ENCODE measurements around the gene TFDP2.

DNA sequence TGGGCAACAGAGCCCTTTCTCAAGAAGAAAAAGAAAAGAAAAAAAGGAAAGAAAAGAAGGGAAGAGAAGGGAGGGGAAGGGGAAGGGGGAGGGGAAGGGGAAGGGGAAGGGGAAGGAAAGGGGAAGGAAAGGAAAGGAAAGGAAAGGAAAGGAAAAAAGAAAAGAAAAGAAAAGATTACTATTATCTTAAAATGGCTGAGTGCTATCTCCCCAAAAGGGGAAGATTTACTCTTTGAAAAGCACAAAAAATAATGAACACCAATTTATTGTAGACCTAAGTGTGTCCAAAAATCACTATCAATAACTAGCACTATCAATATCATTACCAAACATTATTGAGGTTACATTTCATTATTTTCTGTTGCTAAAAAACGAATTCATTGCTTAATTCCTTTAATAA is 183.9 kb downstream of the TFDP2 start:
- TF ChIP-seq, protein P1, sequence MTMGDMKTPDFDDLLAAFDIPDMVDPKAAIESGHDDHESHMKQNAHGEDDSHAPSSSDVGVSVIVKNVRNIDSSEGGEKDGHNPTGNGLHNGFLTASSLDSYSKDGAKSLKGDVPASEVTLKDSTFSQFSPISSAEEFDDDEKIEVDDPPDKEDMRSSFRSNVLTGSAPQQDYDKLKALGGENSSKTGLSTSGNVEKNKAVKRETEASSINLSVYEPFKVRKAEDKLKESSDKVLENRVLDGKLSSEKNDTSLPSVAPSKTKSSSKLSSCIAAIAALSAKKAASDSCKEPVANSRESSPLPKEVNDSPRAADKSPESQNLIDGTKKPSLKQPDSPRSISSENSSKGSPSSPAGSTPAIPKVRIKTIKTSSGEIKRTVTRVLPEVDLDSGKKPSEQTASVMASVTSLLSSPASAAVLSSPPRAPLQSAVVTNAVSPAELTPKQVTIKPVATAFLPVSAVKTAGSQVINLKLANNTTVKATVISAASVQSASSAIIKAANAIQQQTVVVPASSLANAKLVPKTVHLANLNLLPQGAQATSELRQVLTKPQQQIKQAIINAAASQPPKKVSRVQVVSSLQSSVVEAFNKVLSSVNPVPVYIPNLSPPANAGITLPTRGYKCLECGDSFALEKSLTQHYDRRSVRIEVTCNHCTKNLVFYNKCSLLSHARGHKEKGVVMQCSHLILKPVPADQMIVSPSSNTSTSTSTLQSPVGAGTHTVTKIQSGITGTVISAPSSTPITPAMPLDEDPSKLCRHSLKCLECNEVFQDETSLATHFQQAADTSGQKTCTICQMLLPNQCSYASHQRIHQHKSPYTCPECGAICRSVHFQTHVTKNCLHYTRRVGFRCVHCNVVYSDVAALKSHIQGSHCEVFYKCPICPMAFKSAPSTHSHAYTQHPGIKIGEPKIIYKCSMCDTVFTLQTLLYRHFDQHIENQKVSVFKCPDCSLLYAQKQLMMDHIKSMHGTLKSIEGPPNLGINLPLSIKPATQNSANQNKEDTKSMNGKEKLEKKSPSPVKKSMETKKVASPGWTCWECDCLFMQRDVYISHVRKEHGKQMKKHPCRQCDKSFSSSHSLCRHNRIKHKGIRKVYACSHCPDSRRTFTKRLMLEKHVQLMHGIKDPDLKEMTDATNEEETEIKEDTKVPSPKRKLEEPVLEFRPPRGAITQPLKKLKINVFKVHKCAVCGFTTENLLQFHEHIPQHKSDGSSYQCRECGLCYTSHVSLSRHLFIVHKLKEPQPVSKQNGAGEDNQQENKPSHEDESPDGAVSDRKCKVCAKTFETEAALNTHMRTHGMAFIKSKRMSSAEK (CRISPR knock-in tag; IDR thresholded peaks at IDR 0.05; ENCODE audit: borderline replicate concordance), result no peak
- TF ChIP-seq ZNF219 (CRISPR knock-in tag; IDR thresholded peaks at IDR 0.05; ENCODE audit: borderline replicate concordance) (no peak), SMAD4 (CRISPR knock-in tag; IDR thresholded peaks at IDR 0.05) (no peak), NR3C1 (CRISPR knock-in tag; conservative IDR thresholded peaks at IDR 0.05; ENCODE audit: low read depth) (no peak), SMAD3 (CRISPR knock-in tag; IDR thresholded peaks at IDR 0.05; ENCODE audit: borderline replicate concordance) (no peak), TP53 (CRISPR knock-in tag; IDR thresholded peaks at IDR 0.05) (no peak), TCF7 (CRISPR knock-in tag; IDR thresholded peaks at IDR 0.05; ENCODE audit: low read depth) (no peak)
- TF ChIP-seq, protein P2, sequence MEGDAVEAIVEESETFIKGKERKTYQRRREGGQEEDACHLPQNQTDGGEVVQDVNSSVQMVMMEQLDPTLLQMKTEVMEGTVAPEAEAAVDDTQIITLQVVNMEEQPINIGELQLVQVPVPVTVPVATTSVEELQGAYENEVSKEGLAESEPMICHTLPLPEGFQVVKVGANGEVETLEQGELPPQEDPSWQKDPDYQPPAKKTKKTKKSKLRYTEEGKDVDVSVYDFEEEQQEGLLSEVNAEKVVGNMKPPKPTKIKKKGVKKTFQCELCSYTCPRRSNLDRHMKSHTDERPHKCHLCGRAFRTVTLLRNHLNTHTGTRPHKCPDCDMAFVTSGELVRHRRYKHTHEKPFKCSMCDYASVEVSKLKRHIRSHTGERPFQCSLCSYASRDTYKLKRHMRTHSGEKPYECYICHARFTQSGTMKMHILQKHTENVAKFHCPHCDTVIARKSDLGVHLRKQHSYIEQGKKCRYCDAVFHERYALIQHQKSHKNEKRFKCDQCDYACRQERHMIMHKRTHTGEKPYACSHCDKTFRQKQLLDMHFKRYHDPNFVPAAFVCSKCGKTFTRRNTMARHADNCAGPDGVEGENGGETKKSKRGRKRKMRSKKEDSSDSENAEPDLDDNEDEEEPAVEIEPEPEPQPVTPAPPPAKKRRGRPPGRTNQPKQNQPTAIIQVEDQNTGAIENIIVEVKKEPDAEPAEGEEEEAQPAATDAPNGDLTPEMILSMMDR (IDR thresholded peaks at IDR 0.05), result no peak
- TF ChIP-seq, protein P3, sequence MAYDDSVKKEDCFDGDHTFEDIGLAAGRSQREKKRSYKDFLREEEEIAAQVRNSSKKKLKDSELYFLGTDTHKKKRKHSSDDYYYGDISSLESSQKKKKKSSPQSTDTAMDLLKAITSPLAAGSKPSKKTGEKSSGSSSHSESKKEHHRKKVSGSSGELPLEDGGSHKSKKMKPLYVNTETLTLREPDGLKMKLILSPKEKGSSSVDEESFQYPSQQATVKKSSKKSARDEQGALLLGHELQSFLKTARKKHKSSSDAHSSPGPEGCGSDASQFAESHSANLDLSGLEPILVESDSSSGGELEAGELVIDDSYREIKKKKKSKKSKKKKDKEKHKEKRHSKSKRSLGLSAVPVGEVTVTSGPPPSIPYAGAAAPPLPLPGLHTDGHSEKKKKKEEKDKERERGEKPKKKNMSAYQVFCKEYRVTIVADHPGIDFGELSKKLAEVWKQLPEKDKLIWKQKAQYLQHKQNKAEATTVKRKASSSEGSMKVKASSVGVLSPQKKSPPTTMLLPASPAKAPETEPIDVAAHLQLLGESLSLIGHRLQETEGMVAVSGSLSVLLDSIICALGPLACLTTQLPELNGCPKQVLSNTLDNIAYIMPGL (CRISPR knock-in tag; IDR thresholded peaks at IDR 0.05), result no peak
- TF ChIP-seq, protein P4, sequence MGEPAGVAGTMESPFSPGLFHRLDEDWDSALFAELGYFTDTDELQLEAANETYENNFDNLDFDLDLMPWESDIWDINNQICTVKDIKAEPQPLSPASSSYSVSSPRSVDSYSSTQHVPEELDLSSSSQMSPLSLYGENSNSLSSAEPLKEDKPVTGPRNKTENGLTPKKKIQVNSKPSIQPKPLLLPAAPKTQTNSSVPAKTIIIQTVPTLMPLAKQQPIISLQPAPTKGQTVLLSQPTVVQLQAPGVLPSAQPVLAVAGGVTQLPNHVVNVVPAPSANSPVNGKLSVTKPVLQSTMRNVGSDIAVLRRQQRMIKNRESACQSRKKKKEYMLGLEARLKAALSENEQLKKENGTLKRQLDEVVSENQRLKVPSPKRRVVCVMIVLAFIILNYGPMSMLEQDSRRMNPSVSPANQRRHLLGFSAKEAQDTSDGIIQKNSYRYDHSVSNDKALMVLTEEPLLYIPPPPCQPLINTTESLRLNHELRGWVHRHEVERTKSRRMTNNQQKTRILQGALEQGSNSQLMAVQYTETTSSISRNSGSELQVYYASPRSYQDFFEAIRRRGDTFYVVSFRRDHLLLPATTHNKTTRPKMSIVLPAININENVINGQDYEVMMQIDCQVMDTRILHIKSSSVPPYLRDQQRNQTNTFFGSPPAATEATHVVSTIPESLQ (CRISPR knock-in tag; IDR thresholded peaks at IDR 0.05), result no peak
- TF ChIP-seq, protein P5, sequence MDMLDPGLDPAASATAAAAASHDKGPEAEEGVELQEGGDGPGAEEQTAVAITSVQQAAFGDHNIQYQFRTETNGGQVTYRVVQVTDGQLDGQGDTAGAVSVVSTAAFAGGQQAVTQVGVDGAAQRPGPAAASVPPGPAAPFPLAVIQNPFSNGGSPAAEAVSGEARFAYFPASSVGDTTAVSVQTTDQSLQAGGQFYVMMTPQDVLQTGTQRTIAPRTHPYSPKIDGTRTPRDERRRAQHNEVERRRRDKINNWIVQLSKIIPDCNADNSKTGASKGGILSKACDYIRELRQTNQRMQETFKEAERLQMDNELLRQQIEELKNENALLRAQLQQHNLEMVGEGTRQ (CRISPR knock-in tag; IDR thresholded peaks at IDR 0.05), result no peak
- TF ChIP-seq, protein P6, sequence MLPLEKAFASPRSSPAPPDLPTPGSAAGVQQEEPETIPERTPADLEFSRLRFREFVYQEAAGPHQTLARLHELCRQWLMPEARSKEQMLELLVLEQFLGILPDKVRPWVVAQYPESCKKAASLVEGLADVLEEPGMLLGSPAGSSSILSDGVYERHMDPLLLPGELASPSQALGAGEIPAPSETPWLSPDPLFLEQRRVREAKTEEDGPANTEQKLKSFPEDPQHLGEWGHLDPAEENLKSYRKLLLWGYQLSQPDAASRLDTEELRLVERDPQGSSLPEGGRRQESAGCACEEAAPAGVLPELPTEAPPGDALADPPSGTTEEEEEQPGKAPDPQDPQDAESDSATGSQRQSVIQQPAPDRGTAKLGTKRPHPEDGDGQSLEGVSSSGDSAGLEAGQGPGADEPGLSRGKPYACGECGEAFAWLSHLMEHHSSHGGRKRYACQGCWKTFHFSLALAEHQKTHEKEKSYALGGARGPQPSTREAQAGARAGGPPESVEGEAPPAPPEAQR (CRISPR knock-in tag; IDR thresholded peaks at IDR 0.05), result no peak

Measured in WTC11 (cell line).